ENCODE measurements around the gene ARMC2.

GRCh38 chr6:108869876-108870275 lies 21.7 kb downstream of the ARMC2 start:
- TF ChIP-seq CTCF (IDR thresholded peaks at IDR 0.05) (no peak), POLR2A (IDR thresholded peaks at IDR 0.05) (no peak), POLR2AphosphoS5 (IDR thresholded peaks at IDR 0.05) (no peak)
